GM18505 (cell line): ENCODE results near the gene WASHC4.
A peak's percentile ranks its signal among the peaks of the same experiment; 100 is the strongest.

Experiments used
- ATAC-seq: cut with Tn5 transposase; IDR thresholded peaks from one replicate; pipeline ENCODE4 v1.9.1; 2021; ENCODE audit not compliant: unreplicated experiment
- POLR2A ChIP-seq: IDR thresholded peaks from 4 replicates; pipeline ENCODE4 v1.6.1; 2011; ENCODE audit warnings: borderline replicate concordance; ENCODE audit not compliant: insufficient read depth, insufficient read length; ENCODE audit errors: extremely low read depth

Gene WASHC4, protein sequence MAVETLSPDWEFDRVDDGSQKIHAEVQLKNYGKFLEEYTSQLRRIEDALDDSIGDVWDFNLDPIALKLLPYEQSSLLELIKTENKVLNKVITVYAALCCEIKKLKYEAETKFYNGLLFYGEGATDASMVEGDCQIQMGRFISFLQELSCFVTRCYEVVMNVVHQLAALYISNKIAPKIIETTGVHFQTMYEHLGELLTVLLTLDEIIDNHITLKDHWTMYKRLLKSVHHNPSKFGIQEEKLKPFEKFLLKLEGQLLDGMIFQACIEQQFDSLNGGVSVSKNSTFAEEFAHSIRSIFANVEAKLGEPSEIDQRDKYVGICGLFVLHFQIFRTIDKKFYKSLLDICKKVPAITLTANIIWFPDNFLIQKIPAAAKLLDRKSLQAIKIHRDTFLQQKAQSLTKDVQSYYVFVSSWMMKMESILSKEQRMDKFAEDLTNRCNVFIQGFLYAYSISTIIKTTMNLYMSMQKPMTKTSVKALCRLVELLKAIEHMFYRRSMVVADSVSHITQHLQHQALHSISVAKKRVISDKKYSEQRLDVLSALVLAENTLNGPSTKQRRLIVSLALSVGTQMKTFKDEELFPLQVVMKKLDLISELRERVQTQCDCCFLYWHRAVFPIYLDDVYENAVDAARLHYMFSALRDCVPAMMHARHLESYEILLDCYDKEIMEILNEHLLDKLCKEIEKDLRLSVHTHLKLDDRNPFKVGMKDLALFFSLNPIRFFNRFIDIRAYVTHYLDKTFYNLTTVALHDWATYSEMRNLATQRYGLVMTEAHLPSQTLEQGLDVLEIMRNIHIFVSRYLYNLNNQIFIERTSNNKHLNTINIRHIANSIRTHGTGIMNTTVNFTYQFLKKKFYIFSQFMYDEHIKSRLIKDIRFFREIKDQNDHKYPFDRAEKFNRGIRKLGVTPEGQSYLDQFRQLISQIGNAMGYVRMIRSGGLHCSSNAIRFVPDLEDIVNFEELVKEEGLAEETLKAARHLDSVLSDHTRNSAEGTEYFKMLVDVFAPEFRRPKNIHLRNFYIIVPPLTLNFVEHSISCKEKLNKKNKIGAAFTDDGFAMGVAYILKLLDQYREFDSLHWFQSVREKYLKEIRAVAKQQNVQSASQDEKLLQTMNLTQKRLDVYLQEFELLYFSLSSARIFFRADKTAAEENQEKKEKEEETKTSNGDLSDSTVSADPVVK

DNA sequence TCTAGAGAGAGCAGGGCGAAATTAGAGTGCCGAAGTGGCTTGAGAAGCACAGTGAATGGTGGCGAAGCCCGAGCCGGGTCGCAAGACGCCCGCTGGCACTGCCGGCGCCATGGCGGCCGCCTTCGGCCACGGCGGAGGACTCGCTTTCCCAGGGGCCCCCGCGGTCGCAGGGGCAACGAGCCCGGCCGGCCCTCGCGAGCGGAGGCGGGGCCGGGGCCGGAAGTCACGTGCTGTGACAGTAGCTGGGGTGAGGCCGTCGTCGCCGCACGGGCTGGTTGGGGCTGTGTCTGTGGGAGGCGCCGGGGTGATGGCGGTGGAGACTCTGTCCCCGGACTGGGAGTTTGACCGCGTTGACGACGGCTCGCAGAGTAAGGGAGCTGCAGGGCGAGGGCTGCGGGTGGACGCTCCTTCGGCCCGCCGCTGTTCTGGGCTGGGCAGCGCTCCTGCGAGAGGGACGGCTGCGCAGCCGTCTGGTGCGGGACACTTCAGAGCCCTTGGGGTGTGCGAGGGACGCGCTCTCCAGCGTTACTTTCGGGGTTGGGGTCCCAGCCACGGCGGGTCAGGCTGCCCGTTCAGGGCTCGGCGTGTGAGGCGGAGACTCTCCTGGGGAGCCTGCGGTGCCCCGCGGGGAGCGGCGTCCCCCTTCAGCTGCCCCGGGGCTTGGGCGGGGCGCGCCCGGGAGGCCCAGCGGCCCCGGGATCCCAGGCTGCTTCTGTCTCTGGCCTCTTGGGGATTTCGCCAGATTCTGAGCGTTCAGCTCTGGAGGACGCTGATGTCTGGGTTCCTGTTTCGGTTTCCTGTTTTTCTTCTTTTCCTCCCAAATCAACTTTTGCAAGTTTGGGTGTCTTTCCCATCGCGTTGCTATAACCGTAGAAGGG lies at the start of gene WASHC4:
TSS of gene WASHC4 (plus strand) at position 238 of the 878 bp plus-strand sequence. CDS start at position 308, 70 bp downstream.
- peak; percentile 91 for ATAC-seq
- peak; percentile 99 for TF ChIP-seq POLR2A

GRCh38 chr12:105060715-105061378 lies 46.7 kb upstream of the WASHC4 start:
- TF ChIP-seq POLR2A: no peak
- no peak for ATAC-seq

- no peak for ATAC-seq
- TF ChIP-seq POLR2A: no peak
Measured at GRCh38 chr12:105064564-105065178, 42.9 kb upstream of the WASHC4 start.

- TF ChIP-seq POLR2A: no peak
- ATAC-seq: no peak
Measured at GRCh38 chr12:105067511-105068031, 40.0 kb upstream of the WASHC4 start.

DNA sequence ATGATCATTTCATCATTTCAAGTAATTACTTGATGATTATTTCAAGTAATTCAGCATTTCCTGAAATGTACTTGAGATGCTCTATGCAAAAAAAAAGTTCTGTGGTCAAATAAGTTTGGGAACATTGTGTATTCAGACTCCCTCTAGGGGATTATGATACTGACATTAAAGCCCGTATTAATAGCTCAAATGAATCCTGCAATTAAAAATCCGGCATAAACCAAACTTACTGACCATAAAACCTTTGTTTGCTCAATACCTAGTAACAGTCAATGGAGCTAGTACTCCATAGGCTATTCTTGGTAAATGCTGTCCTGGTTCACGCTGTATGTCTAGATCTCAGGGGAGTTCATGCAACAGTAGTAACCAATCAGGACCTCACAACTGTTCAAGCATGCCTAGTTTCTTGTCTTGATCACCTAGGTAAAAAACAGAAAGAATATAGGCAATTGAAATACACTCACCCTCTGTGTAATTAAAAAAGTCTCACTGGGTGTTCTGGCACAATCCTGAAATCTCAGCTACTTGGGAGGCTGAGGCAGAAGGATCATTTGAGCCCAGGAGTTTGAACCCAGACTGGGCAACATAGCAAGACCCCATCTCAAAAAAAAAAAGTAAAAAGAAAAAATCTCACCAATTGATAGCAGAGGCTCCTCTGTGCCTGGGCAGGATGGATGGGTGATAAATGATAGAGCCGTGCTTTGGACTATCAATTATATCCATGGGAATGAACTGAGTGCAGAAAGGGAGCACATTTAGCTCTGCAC lies 37.4 kb upstream of the WASHC4 start:
- no peak for TF ChIP-seq POLR2A
- no peak for ATAC-seq

DNA sequence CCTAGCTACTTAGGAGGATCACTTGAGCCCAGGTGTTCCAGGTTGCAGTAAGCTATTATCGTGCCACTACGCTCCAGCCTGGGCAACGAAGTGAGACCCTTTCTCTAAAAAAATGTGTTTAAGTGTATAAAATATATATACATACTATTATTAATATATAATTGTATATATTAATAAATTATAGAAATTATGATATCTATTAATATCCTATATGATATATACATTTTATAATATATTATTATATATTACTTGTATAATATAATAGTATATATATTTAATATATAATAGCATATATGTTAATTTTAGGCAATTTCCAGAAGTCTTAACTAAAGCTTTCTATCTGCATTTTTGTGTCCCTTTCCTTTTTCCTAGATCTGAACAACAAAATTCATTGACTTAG lies 35.5 kb upstream of the WASHC4 start:
- no peak for TF ChIP-seq POLR2A
- ATAC-seq: no peak

DNA sequence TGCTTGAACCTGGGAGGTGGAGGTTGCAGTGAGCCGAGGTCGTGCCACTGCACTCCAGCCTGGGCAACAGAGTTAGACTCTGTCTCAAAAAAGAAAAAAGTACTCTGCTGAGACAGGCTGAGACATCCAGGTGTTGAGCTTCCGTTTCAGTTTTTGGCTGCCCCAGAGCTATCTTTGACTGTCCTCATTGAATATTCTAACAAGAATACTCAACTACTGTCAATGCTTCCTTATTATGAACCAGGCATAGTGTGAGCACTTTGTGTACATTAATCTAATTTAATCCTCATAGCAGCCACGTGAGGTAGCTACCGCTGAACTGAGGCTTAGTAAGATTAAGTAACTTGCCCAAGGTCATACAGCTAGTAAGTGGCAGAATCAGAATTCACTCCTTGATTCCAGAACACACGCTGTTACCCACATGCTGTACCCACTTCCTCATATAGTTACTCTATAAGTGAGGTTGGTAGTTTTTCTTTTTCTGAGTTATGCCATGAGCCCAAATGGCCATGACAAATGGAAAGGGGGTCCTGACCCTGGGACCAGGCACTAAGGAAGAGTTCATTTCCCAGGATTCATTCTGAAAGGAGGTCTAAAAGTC lies 34.5 kb upstream of the WASHC4 start:
- no peak for TF ChIP-seq POLR2A
- no peak for ATAC-seq

DNA sequence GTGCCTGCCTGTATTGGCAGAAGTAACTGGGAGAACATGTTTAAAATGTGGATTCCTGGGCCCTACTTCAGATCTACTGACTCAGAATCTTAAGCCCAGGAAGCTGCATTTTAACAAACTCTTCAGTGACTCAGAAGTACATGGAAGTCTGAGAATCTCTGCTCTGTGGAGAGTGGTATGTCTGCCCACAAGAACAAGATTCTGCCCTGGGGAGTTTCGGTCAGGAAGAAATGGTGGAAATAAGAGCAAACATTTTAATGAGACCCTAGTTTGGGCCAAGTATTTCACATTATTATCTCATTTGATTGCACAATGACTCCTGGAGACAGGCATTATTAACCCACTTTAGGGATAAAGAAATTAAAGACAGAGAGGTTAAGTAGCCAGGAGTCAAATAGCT lies 31.4 kb upstream of the WASHC4 start:
- no peak for ATAC-seq
- no peak for TF ChIP-seq POLR2A

DNA sequence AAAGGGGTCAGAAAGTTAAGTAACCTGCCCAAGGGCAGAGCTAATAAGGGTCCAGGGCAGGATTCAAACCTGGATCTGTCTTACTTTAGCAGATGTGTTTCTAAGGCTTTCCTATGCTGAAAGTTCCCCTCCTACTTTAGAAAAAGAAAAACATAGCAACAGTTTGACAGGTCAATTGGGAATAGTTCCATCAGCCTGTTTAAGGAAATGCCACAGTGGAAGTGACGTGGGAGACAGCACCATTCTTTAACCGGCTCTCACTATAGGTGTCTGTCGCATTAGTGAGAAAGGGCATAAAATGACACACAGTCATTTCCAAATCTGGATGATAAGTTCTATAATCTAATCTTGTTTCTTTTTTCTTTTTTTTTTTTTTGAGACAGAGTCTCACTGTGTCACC lies 30.6 kb upstream of the WASHC4 start:
- ATAC-seq: no peak
- no peak for TF ChIP-seq POLR2A

DNA sequence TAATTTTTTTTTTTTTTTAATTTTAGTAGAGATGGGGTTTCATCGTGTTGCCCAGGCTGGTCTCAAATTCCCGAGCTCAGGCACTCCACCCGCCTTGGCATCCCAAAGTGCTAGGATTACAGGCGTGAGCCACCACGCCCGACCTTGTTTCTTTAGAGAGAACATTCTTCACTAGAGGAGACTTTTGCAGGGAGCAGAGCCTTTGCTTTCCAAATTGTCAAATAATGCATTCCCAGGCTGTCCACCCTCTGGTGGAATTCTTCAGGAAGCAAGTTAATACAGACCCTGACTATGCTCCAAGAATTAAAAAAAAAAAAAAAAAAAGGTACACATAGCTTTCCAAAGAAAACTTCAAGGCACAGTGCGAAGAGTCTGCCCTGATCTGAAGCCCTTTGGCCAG lies 30.1 kb upstream of the WASHC4 start:
- no peak for TF ChIP-seq POLR2A
- ATAC-seq: no peak

DNA sequence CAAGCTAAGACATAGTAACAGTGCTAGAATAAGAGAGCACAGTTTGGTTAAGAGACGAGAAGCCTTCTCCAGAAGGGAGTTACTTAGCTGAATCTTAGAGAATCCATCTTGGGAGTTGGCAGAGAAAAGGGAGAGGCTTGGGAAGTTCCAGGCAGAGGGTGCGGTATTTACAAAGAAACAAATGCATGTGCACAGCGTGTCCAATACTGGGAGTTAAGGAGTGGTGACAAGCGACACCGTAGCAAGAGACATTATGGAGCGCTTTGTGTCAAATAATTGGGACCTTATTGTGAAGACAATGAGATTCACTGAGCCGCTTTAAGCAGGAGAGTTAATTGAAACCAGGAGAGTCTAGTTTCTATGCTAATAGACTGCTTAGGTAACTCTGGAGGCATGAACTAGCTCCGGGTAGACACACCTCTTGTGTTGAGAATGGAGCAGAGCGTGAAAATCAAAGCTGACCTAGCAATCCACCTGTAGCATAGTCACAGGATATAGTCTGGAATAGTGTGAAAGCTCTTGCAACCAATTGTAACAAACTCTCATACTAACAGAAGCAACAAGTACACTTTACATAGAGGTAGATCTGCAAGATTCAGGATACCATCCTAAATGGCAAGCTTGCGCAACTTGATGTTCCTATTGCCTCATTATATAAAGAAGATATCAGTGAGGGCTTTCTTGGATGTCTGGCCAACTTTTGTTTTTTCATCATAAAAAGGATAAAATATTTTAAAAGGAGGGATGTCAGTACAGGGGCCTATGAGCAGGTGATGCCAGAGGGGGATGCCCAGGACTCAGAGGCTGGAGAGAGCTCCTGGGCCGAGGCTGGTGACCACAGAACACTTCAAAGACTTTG lies 28.6 kb upstream of the WASHC4 start:
- ATAC-seq: no peak
- TF ChIP-seq POLR2A: no peak
